Muscle of leg (tissue), 11 donors: ENCODE measurements around the gene INO80B. TPM values are rescaled to one million over a fixed set of nuclear protein-coding genes. Genes with fewer than 3 reads are reported as not detected.
"Not testable (repeated sequence)": the region's sequence is repeated elsewhere in the genome, so short reads cannot be mapped to it uniquely, and the experiment has no call there.

Source experiments
- DNase-seq: peaks from one replicate; pipeline ENCODE4 v3.0.0; 2013
- H3K27ac ChIP-seq: one replicate; pipeline ENCODE4 v1.5.1; 2013; ENCODE audit warnings: mild to moderate bottlenecking, low read length, control low read depth
- H3K27me3 ChIP-seq: one replicate; pipeline ENCODE4 v1.6.1; 2013; ENCODE audit warnings: low read length; ENCODE audit not compliant: control insufficient read depth, insufficient read depth
- H3K36me3 ChIP-seq: one replicate; pipeline ENCODE4 v1.6.1; 2013; ENCODE audit warnings: low read length; ENCODE audit not compliant: control insufficient read depth, insufficient read depth
- H3K4me1 ChIP-seq: one replicate; pipeline ENCODE4 v1.6.1; 2013; ENCODE audit warnings: low read length; ENCODE audit not compliant: control insufficient read depth, insufficient read depth
- H3K4me3 ChIP-seq: one replicate; pipeline ENCODE4 v1.5.1; 2013; ENCODE audit warnings: low read length, control low read depth
- H3K9me3 ChIP-seq: replicated peaks from 2 replicates; pipeline ENCODE4 v1.6.1; 2013; ENCODE audit warnings: low read depth, low read length; ENCODE audit not compliant: control insufficient read depth
- WGBS: methylation state at CpG from one replicate; pipeline ENCODE4 v1.1.5; 2013; ENCODE audit warnings: missing lambda C conversion rate; ENCODE audit not compliant: insufficient coverage; 5-methylcytosine and 5-hydroxymethylcytosine counted together
- polyA plus RNA-seq, 8 donors: library from polyadenylated mRNA; unstranded; fragments of 120-200 nt; gene quantifications; one replicate each; pipeline versions ENCODE4 v1.2.1 to v1.2.3, GENCODE V29; 2013; ENCODE audit warnings: inconsistent platforms in 1 of 8, low replicate concordance in 1 of 8; ENCODE audit not compliant: insufficient read length in 8 of 8, insufficient read depth in 1 of 8
- total RNA-seq: library from RNA; stranded (reverse); fragments of 120-200 nt; gene quantifications from one replicate; pipeline ENCODE4 v1.2.4, GENCODE V29; 2013

Gene INO80B
- total and polyA plus RNA-seq, 9 donors, result 15.9 to 26.5 (median 21.1) TPM

DNA sequence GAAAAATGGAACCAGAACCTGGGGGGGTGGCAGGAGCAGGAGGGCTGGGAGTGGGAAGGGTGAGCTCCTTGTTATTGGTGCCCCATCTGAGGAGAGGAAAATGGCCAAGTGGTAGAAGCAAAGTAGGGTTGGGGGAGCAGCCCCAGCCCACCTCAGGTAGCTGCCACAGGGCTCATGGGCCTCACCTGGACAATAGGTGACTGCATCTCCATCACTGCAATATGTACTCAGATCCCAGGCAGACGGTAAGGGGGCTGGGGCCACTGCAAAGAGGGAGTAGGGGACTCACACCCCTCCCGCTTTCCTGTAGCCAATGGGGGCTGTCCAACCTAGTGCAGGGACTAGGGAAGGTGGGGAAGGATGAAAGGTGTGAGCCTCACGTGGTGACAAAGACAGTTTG lies 37.7 kb upstream of the INO80B start:
- H3K27me3 ChIP-seq, result peaks cover 4% of the 10 kb centered on the region
- no CpG with 5 or more reads among the region's 3 CpGs for WGBS
- no peak overlapping the region for H3K4me3 ChIP-seq
- no peaks in the 10 kb centered on the region for H3K9me3 ChIP-seq
- H3K36me3 ChIP-seq, result no peaks in the 10 kb centered on the region
- no peak overlapping the region for H3K27ac ChIP-seq
- peaks cover 44% of the 10 kb centered on the region for H3K4me1 ChIP-seq
- no peak for DNase-seq

DNA sequence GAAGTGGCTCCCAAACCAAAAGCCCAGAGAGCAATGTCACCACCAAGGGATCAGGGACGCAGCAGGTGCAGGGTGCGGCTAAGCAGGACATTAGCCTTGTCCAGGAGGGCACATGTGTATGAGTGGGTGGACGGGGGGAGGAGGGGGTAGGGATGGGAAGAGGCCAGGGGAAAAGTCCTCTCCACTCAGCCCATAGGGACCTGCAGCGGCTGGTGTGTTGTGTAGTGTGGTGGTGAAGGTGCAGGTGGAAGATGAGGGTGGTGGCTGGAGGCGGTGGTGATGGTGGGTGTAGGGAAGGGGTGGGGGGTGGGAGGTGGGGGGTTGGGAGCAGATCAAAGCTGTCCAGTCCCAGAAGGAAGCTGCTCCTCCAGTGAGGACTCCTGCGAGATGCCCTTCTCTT lies 37.1 kb upstream of the INO80B start:
- no peak overlapping the region for H3K27ac ChIP-seq
- 100% methylated on average over 2 of the region's 6 CpGs for WGBS
- peaks cover 45% of the 10 kb centered on the region for H3K4me1 ChIP-seq
- H3K9me3 ChIP-seq, result no peaks in the 10 kb centered on the region
- no peak overlapping the region for H3K4me3 ChIP-seq
- H3K36me3 ChIP-seq, result no peaks in the 10 kb centered on the region
- H3K27me3 ChIP-seq, result peaks cover 4% of the 10 kb centered on the region
- DNase-seq, result no peak

DNA sequence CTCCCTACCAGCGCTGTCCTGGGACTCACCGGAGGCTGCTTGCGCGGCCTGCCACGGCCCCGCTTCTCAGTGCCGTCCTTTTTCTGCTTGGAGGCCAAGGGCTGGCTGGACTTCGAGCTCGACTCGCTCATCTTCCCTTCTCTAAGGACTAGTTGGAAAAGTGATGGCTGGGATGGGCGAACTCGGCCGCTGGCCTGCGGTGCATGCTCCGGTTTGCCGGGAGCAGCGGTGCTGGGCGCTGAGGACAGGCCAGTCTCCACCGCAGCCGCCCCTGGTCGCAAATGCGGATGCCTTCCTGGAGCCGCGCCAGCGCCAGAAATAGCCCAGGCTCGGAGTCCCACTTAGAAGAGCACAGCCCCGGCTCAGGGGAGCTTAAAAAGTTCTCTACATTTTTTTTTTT lies 36.6 kb upstream of the INO80B start:
- H3K27me3 ChIP-seq, result peaks cover 4% of the 10 kb centered on the region
- H3K4me1 ChIP-seq, result peaks cover 42% of the 10 kb centered on the region
- H3K9me3 ChIP-seq, result no peaks in the 10 kb centered on the region
- no peak for DNase-seq
- no peak overlapping the region for H3K4me3 ChIP-seq
- no peaks in the 10 kb centered on the region for H3K36me3 ChIP-seq
- WGBS, result 72% methylated on average over 21 of the region's 27 CpGs
- H3K27ac ChIP-seq, result no peak overlapping the region

DNA sequence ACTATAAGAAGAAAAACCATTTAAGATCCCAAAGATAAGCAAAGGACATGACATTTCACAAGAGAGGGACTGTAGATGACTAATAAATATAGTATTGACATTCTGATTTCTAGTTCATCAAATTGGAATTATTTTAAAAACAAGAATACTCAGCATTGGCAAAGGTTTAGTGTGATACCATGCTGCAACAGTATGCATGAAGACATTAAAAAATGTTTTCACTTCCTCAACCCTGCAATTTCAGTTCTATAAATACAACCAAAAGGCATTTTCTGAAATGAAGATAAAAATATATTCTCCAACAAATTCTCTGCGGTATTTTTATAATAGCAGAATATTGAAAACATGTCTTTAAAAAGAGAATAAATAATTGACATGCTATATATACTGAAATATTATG lies 35.5 kb upstream of the INO80B start:
- peaks cover 35% of the 10 kb centered on the region for H3K4me1 ChIP-seq
- no CpG with 5 or more reads among the region's 1 CpG for WGBS
- H3K9me3 ChIP-seq, result no peaks in the 10 kb centered on the region
- no peak for DNase-seq
- peaks cover 4% of the 10 kb centered on the region for H3K27me3 ChIP-seq
- H3K36me3 ChIP-seq, result no peaks in the 10 kb centered on the region
- no peak overlapping the region for H3K27ac ChIP-seq
- H3K4me3 ChIP-seq, result no peak overlapping the region

DNA sequence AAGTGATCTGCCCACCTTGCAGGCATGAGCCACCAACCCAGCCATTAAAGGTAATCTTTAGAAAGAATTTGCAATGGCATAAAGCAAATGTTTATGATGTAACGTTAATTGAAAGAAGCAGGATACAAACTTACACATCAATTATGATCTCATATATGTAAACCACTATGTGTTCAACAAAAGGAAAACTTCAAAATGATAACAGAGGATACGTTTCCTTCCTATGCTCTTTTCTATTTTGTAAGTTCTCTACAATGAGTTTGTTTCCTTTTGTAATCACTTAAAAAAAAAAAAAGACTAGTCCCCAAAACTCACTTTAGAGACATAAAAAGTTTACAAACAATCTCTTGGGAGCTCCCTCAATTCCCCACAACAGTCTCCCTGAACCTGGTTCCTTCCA lies 34.9 kb upstream of the INO80B start:
- H3K9me3 ChIP-seq, result no peaks in the 10 kb centered on the region
- no CpG with 5 or more reads among the region's 2 CpGs for WGBS
- H3K4me3 ChIP-seq, result no peak overlapping the region
- H3K27me3 ChIP-seq, result peaks cover 4% of the 10 kb centered on the region
- H3K27ac ChIP-seq, result no peak overlapping the region
- H3K4me1 ChIP-seq, result peaks cover 30% of the 10 kb centered on the region
- DNase-seq, result no peak
- H3K36me3 ChIP-seq, result peaks cover under 1% of the 10 kb centered on the region

DNA sequence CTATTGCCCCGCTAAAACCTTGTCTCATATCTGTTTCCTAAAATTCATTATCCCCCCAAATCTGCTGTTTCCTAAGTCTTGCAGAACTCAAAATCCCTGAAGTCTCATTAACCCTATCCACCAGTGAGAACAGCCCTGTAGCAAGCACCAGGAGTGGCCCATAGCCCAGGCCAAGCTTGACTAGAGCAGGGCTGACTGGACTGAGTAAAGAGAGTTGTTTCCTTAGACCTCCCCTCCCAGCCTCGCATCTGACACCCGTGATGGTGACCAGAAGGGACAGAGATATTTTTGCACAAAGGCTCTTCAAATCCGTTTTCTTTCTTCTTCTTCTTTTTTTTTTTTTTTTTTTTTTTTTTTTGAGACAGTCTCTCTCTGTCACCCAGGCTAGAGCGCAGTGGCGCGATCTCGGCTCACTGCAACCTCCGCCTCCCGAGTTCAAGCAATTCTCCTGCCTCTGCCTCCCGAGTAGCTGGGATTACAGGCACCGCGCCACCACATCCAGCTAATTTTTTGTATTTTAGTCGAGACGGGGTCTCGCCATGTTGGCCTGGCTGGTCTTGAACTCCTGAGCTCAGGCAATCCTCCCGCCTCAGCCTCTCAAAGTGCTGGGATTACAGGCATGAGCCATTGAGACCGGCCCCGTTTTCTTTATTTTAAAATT lies 34.3 kb upstream of the INO80B start:
- 79% methylated on average over 6 of the region's 19 CpGs for WGBS
- not testable (repeated sequence) for DNase-seq, H3K36me3 ChIP-seq, H3K27ac ChIP-seq, H3K27me3 ChIP-seq, H3K9me3 ChIP-seq
- Histone ChIP-seq H3K4me1 (peaks cover 25% of the 10 kb centered on the region), H3K4me3 (peak overlapping the region; percentile 54)

DNA sequence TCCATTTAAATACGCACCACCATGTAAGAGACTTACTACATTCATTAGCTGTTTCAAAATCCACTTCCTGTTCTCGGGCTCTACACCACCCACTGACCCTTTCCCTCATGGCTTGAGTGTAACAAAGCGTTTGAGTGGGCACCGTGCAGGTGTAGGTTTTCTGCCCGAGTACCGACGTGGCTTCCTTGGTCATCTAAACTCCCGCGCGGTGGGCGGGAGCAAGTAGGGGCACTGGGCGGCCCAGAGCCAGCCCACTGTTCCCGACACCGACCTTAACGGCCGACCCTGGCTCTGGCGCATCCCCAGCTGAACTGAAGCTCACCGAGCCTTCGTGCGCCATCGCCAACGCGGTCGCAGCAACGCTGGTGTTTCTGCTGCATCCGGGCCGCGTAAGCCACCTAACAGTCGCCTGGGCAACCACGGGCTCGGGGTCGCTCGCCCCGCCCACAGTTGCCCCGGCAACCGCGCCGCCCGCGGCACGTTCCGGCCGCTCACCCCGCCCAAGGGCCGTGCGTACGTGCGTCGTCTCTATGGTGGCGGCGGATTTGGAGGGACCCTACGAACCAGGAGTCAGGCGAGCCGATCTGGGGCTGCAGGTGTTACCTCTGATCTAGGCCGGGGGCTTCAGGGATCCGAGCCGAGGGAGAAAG lies 33.5 kb upstream of the INO80B start, which contains the start of the genes C2orf81 and WDR54:
TSS of gene C2orf81 (minus strand) at position 399 of the 650 bp plus-strand sequence. CDS start at position 340, 59 bp downstream.
TSS of gene WDR54 (plus strand) at position 510 of the 650 bp plus-strand sequence. CDS start 424 bp downstream, outside the sequence.
- WGBS, result under 1% methylated on average over 56 of the region's 57 CpGs
- Histone ChIP-seq H3K27me3 (no peaks in the 10 kb centered on the region), H3K4me3 (peak within 1 kb of the TSS; percentile 54), H3K27ac (peak within 1 kb of the TSS; percentile 42), H3K9me3 (no peaks in the 10 kb centered on the region), H3K36me3 (peaks cover 14% of the 10 kb centered on the region), H3K4me1 (peaks cover 17% of the 10 kb centered on the region)
- peak; percentile 91 for DNase-seq

DNA sequence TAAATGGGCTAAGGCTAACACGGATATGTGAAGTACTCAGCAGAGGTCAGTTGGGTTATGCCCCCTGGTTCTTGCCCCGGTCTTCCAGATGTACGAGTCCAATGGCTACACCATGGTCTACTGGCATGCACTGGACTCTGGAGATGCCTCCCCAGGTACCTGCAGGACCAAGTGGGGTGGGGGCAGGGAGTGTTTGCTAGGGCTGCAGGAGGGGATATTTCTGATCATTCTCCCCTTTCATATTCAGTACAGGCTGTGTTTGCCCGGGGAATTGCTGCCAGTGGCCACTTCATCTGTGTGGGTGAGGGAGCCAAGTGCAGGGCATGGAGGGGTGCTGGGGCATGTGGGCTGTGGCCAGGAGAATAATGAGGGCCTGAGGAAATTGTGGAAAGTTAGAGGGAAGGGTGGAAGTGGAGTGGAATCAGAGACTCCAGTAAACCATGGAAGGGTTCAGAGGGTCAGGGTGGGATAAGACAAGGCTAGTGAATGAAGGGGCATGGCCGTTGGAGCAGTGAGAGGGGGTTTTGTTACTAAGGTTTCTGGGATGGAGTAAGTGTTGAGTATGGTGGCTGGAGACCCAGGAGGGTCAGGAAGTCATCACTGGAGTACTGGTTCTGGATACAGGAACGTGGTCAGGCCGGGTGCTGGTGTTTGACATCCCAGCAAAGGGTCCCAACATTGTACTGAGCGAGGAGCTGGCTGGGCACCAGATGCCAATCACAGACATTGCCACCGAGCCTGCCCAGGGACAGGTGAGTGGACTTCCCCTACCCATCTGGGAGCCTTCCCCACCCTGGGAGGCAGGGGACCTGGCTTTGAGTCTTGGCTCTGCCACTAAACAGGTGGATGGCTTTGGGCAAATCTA lies 31.4 kb upstream of the INO80B start:
- Histone ChIP-seq H3K4me1 (peaks cover 10% of the 10 kb centered on the region), H3K4me3 (no peak overlapping the region), H3K27me3 (no peaks in the 10 kb centered on the region), H3K27ac (peak overlapping the region; percentile 10), H3K9me3 (no peaks in the 10 kb centered on the region), H3K36me3 (peaks cover 35% of the 10 kb centered on the region)
- no peak for DNase-seq
- WGBS, result 87% methylated on average over 6 of the region's 9 CpGs

DNA sequence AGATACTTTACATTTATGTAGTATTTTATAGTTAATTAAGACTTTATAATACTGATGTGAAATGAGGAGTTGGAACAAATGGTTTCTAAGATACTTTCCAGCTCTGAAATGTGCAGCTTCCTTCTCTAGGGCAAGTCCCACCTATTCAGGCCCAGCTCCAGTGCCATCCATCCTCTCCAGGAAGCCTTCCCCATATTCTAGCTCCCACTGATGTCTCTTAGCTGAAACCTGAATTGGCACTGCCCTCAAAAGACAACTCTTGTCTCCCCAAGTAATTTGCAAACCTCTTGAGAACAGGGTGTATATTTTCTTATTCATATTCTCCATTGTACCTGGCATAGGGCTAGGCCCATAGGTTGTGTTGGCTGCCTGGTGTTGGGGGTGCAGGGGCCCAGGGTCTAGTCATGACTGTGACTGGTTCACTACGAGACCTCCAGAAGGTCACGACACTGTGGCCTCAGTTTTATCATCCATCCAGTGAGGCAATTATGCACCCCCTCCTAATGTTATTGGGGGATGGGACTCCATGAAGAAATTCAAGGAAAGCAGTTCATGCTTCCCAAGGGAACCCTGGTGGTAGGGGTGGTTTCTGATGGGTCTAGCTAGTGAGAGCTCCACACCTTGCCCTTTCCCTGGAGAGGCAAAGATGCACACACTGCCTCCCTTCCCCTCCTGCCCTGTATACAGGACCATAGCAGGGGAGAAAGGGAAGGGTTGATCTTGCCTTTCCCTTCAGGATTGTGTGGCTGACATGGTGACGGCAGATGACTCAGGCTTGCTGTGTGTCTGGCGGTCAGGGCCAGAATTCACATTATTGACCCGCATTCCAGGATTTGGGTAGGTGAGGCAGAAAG lies 30.5 kb upstream of the INO80B start:
- H3K4me3 ChIP-seq, result no peak overlapping the region
- no peaks in the 10 kb centered on the region for H3K9me3 ChIP-seq
- no peaks in the 10 kb centered on the region for H3K27me3 ChIP-seq
- H3K27ac ChIP-seq, result no peak overlapping the region
- H3K36me3 ChIP-seq, result peaks cover 44% of the 10 kb centered on the region
- no peak for DNase-seq
- H3K4me1 ChIP-seq, result peaks cover 8% of the 10 kb centered on the region
- WGBS, result 61% methylated on average over 3 of the region's 5 CpGs
